ENCODE results near the gene AQP9. TPM values are rescaled to one million over a fixed set of nuclear protein-coding genes. Genes with fewer than 3 reads are reported as not detected.

The AQP9 gene
- polyA plus RNA-seq, 2 of the 4 experiments (the other 2 are of a cell fraction) = not detected

DNA sequence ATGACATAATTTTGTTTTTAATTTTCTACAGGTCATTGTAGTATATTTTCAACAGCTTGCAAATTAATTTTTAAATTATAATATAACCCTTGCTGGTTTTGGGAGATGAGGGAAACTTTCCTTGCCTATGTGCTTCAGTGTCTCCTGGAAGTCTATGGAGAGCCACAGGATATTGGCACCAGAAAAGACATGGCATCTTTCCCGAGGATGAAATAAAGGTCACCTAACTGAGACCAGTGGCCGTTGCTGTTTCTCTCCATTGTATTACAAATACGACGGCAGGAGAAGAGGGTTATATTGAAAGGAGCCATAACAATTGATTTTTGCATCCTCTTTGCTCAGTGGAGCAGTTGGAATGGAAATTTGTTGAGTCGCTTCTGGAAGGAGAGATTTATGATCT, 19.9 kb upstream of the AQP9 start:
- DNase-seq (ENCODE audit: low read depth in 1 of 2, low spot score in 1 of 2) = no peak
- no peaks in the 10 kb centered on the region for H3K4me1 ChIP-seq
- no peak for TF ChIP-seq HOXA7 (CRISPR knock-in tag; IDR thresholded peaks at IDR 0.05)
- TF ChIP-seq HDAC2 (IDR thresholded peaks at IDR 0.05) = no peak
- no peak for TF ChIP-seq TFCP2L1 (CRISPR knock-in tag; IDR thresholded peaks at IDR 0.05)
- TF ChIP-seq NPAS2 (CRISPR knock-in tag; IDR thresholded peaks at IDR 0.05; ENCODE audit: borderline replicate concordance) = no peak
- TF ChIP-seq POLR2AphosphoS2 (conservative IDR thresholded peaks at IDR 0.05; ENCODE audit: low read length) = no peak
- no peak for TF ChIP-seq ZSCAN20 (CRISPR knock-in tag; IDR thresholded peaks at IDR 0.05)
- no peak for TF ChIP-seq KDM1A (IDR thresholded peaks at IDR 0.05; ENCODE audit: low read depth)
- TF ChIP-seq, protein P1, sequence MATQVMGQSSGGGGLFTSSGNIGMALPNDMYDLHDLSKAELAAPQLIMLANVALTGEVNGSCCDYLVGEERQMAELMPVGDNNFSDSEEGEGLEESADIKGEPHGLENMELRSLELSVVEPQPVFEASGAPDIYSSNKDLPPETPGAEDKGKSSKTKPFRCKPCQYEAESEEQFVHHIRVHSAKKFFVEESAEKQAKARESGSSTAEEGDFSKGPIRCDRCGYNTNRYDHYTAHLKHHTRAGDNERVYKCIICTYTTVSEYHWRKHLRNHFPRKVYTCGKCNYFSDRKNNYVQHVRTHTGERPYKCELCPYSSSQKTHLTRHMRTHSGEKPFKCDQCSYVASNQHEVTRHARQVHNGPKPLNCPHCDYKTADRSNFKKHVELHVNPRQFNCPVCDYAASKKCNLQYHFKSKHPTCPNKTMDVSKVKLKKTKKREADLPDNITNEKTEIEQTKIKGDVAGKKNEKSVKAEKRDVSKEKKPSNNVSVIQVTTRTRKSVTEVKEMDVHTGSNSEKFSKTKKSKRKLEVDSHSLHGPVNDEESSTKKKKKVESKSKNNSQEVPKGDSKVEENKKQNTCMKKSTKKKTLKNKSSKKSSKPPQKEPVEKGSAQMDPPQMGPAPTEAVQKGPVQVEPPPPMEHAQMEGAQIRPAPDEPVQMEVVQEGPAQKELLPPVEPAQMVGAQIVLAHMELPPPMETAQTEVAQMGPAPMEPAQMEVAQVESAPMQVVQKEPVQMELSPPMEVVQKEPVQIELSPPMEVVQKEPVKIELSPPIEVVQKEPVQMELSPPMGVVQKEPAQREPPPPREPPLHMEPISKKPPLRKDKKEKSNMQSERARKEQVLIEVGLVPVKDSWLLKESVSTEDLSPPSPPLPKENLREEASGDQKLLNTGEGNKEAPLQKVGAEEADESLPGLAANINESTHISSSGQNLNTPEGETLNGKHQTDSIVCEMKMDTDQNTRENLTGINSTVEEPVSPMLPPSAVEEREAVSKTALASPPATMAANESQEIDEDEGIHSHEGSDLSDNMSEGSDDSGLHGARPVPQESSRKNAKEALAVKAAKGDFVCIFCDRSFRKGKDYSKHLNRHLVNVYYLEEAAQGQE (IDR thresholded peaks at IDR 0.05) = no peak
- TF ChIP-seq, protein P2, sequence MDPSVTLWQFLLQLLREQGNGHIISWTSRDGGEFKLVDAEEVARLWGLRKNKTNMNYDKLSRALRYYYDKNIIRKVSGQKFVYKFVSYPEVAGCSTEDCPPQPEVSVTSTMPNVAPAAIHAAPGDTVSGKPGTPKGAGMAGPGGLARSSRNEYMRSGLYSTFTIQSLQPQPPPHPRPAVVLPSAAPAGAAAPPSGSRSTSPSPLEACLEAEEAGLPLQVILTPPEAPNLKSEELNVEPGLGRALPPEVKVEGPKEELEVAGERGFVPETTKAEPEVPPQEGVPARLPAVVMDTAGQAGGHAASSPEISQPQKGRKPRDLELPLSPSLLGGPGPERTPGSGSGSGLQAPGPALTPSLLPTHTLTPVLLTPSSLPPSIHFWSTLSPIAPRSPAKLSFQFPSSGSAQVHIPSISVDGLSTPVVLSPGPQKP (IDR thresholded peaks at IDR 0.05; ENCODE audit: low read depth, low read length) = no peak
- TF ChIP-seq, protein P3, sequence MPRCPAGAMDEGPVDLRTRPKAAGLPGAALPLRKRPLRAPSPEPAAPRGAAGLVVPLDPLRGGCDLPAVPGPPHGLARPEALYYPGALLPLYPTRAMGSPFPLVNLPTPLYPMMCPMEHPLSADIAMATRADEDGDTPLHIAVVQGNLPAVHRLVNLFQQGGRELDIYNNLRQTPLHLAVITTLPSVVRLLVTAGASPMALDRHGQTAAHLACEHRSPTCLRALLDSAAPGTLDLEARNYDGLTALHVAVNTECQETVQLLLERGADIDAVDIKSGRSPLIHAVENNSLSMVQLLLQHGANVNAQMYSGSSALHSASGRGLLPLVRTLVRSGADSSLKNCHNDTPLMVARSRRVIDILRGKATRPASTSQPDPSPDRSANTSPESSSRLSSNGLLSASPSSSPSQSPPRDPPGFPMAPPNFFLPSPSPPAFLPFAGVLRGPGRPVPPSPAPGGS (IDR thresholded peaks at IDR 0.05) = no peak
- no peak for TF ChIP-seq FOXS1 (CRISPR knock-in tag; IDR thresholded peaks at IDR 0.05)
- TF ChIP-seq POLR2A (IDR thresholded peaks at IDR 0.05; ENCODE audit: low read length) = no peak
- CTCF ChIA-PET = interaction anchor here (1.0 kb wide), 1 partner anchor 48 kb away, joined by 3 read pairs; no protein-coding TSS in a partner anchor
- no peak overlapping the region for H3K27ac ChIP-seq
- POLR2A ChIA-PET = no interaction called here
- no peak for ATAC-seq
- H3K4me3 ChIP-seq = no peak overlapping the region
- WGBS (ENCODE audit: missing lambda C conversion rate) = 14% methylated on average over 5 of the region's 5 CpGs
- peak; percentile 32 for FAIRE-seq
- no peaks in the 10 kb centered on the region for H3K9me3 ChIP-seq
- no peak overlapping the region for H3K4me2 ChIP-seq

GRCh38 chr15:58119016-58119415, 19.2 kb upstream of the AQP9 start:
- POLR2A ChIA-PET = no interaction called here
- WGBS (ENCODE audit: missing lambda C conversion rate) = 44% methylated on average over 1 of the region's 1 CpG
- ATAC-seq (no peak), DNase-seq (ENCODE audit: low read depth in 1 of 2, low spot score in 1 of 2) (no peak), FAIRE-seq (no peak)
- H3K27ac ChIP-seq = no peak overlapping the region
- no peaks in the 10 kb centered on the region for H3K9me3 ChIP-seq
- CTCF ChIA-PET = no interaction called here
- TF ChIP-seq TP53 (CRISPR knock-in tag; IDR thresholded peaks at IDR 0.05) (no peak), HOXB5 (CRISPR knock-in tag; IDR thresholded peaks at IDR 0.05) (no peak), NFE2L2 (conservative IDR thresholded peaks at IDR 0.05; ENCODE audit: low read length) (no peak), MAZ (IDR thresholded peaks at IDR 0.05; ENCODE audit: borderline replicate concordance, low read depth, low read length) (no peak), ESRRA (IDR thresholded peaks at IDR 0.05; ENCODE audit: borderline replicate concordance, low read length) (no peak), ZNF302 (CRISPR knock-in tag; IDR thresholded peaks at IDR 0.05) (no peak), ZFP36 (IDR thresholded peaks at IDR 0.05; ENCODE audit: borderline replicate concordance, partially characterized antibody) (no peak)
- no peak overlapping the region for H3K4me2 ChIP-seq
- no peaks in the 10 kb centered on the region for H3K4me1 ChIP-seq
- no peak overlapping the region for H3K4me3 ChIP-seq

DNA sequence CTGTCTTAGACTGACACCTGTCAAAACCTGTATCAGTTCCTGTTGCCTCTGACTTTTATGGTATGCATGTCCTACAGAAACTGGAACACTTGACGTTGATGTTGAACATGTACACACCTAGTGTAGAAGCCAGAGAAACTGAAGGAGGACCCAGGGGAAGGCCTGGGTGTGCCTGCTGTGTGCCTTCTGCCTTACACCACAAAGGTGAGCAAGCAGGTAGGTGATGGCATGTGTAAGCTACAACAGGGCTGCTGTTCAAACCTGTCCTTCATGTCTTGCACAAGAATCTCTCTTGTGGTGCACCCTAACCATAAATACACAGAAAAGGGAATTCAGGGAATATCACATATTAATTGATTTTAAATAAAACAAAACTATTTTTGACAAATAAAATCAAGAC, 13.6 kb upstream of the AQP9 start:
- no peak for DNase-seq (ENCODE audit: low read depth in 1 of 2, low spot score in 1 of 2)
- TF ChIP-seq CEBPB (IDR thresholded peaks at IDR 0.05) = no peak
- TF ChIP-seq, protein P4, sequence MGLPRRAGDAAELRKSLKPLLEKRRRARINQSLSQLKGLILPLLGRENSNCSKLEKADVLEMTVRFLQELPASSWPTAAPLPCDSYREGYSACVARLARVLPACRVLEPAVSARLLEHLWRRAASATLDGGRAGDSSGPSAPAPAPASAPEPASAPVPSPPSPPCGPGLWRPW (IDR thresholded peaks at IDR 0.05) = no peak
- no peak for ATAC-seq
- H3K4me2 ChIP-seq = no peak overlapping the region
- H3K4me3 ChIP-seq = no peak overlapping the region
- 39% methylated on average over 1 of the region's 1 CpG for WGBS (ENCODE audit: missing lambda C conversion rate)
- H3K27ac ChIP-seq = no peak overlapping the region
- no peak for FAIRE-seq
- CTCF ChIA-PET = interaction anchor here (0.9 to 2.6 kb wide), 3 partner anchors 36 to 68 kb away, joined by 3 to 7 read pairs (median 4); no protein-coding TSS in a partner anchor
- peaks cover 15% of the 10 kb centered on the region; the same call in 2 of the 3 replicates for H3K9me3 ChIP-seq
- POLR2A ChIA-PET = no interaction called here
- no peaks in the 10 kb centered on the region for H3K4me1 ChIP-seq
